Erythroblast (primary cell): Measurements from ENCODE around the gene GUCY1B1.

Experiments
- GATA1 ChIP-seq: IDR thresholded peaks from 2 replicates; pipeline ENCODE4 v1.6.1; 2011; ENCODE audit warnings: low read depth, mild to moderate bottlenecking, control low read depth, low read length, moderate library complexity
- POLR2A ChIP-seq: IDR thresholded peaks from 2 replicates; pipeline ENCODE4 v1.6.1; 2011; ENCODE audit warnings: mild to moderate bottlenecking, low read length

DNA sequence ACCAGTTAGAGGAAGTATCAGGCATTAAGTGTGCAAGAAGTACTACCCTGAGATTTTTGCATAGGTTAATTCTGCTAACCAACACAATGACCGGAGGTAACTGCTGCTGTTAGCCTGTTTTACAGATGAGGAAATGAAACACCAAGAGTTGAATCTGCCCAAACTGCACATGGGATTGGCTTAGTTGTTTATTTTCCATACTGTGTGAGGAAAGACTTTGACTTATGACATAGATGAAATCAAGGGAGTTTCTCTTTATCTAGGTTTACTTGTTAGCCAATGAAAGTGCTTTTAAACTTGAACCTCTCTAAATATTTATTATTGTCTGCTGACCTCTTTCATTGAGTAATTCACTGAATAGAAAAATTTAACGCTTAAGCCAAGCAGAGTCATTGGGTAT is 10.3 kb downstream of the GUCY1B1 start:
- TF ChIP-seq POLR2A: no peak
- no peak for TF ChIP-seq GATA1
